Measurements from ENCODE around the gene LRFN4. TPM values are rescaled to one million over a fixed set of nuclear protein-coding genes. Genes with fewer than 3 reads are reported as not detected.

The LRFN4 gene
- total RNA-seq, 1 donor from 2014 or later = 37.9 TPM

DNA sequence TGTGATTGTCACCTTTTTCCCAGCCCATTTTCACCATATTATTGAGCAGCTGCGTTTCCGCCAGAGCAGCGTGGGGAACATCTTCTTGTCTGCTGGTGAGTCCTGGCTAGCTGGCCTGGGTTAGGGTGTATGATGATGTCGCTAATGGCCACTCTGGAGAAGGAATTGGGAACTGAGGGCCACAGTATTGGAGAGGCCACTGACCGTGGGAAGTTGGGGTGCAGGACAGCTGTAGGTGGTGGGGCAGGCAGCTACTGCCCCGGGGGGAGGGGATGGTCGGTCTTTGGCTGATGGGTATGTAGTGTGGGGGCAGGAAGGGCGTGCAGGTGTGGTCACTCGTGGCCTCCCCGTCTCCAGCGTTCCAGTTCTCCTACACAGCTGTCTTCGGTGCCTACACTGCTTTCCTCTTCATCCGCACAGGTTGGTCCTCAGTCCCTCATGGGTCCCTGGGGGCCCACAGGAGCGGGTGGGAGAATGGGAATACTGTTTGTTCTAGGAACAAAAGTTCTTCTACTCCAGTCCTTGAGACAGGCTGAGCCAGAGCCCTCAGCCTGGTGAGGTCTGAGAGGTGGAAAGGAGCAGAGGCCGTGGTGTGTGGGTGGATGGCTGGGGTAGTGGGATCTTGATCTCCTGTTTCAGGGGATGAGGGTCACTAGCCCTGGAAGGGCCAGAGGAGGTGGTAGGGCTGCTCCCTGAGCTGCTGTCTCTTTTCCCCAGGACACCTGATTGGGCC, 11.6 kb upstream of the LRFN4 start:
- no peak for TF ChIP-seq CTCF (conservative IDR thresholded peaks at IDR 0.05; ENCODE audit: low read depth, low read length)
- no peak for DNase-seq (ENCODE audit: low read depth)
- no peak overlapping the region for H3K4me3 ChIP-seq (ENCODE audit: low read depth, low read length)

DNA sequence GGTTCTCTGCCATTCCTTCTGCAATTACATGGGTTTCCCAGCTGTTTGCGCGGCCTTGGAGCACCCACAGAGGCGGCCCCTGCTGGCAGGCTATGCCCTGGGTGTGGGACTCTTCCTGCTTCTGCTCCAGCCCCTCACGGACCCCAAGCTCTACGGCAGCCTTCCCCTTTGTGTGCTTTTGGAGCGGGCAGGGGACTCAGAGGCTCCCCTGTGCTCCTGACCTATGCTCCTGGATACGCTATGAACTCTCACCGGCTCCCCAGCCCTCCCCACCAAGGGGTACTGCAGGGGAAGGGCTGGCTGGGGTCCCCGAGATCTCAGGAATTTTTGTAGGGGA, 11.0 kb upstream of the LRFN4 start:
- no peak overlapping the region for H3K4me3 ChIP-seq (ENCODE audit: low read depth, low read length)

DNA sequence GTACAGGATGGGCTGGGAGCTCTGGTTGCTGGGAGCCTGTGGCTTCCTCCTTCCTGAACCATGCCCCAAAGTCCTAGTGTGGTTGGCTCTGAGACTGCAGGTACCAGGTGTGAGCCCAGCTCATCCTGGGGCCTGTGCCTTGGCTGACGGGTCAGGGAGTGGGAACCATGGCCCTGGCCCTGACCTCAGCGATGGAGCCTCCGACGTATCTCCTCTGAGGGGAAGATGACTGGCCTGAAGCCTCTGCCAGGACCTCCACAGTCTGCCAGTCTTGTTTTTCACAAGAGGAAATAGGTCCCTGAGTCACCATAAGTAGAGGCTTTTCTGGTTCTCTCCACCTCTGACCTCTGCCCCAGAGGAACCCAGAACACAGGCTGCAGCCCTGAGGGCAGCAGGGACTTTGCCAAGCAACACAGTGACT, 10.2 kb upstream of the LRFN4 start:
- no peak for TF ChIP-seq CTCF (conservative IDR thresholded peaks at IDR 0.05; ENCODE audit: low read depth, low read length)
- no peak for DNase-seq (ENCODE audit: low read depth)
- no peak overlapping the region for H3K4me3 ChIP-seq (ENCODE audit: low read depth, low read length)

More for the DNA sequence above, 11.0 kb upstream of the LRFN4 start:
- peak; percentile 8 for TF ChIP-seq CTCF (conservative IDR thresholded peaks at IDR 0.05; ENCODE audit: low read depth, low read length)
- DNase-seq (ENCODE audit: low read depth) = no peak

DNA sequence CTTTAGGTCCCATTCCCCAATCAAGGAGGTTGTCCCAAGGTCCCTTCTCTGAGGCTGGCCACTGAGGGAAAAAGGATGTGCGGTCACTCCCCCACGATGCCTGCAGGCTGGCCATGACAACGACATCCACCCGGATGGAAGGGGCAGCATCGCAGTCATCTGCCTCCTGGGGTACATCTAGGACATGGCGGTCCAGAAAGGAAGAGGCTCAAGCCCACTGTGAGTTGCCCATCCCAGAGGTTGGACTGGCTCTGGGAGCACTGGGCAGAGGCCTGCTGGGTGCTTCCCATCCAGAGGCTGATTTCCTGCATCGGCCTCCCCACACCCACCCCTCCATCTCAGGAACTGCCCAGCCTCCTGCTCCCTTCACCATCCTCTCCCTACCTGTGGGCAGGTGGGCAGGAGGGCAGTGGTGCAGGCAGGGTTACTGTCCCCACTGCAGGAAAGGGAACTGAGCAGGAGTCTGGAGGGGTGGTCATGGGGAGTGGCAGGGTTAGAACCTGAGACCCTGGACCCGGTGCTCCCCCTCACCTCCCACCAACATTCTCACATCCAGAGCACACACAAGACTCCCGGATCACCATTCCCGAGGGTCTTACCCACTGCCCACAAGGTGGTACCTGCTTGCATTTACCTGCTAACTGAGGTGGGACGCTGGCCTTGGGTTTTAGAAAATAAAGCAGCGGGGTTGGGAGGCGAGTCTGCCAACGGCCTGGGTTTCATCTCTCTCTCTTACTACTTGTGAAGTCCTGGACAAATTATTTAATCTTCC, 9.2 kb upstream of the LRFN4 start:
- no peak for DNase-seq (ENCODE audit: low read depth)
- H3K4me3 ChIP-seq (ENCODE audit: low read depth, low read length) = no peak overlapping the region
- no peak for TF ChIP-seq CTCF (conservative IDR thresholded peaks at IDR 0.05; ENCODE audit: low read depth, low read length)

- DNase-seq (ENCODE audit: low read depth) = no peak
- H3K4me3 ChIP-seq (ENCODE audit: low read depth, low read length) = no peak overlapping the region
- no peak for TF ChIP-seq CTCF (conservative IDR thresholded peaks at IDR 0.05; ENCODE audit: low read depth, low read length)
Measured at GRCh38 chr11:66848671-66849500, 8.0 kb upstream of the LRFN4 start.

- H3K4me3 ChIP-seq (ENCODE audit: low read depth, low read length) = no peak overlapping the region
- no peak for TF ChIP-seq CTCF (conservative IDR thresholded peaks at IDR 0.05; ENCODE audit: low read depth, low read length)
- DNase-seq (ENCODE audit: low read depth) = no peak
Measured at GRCh38 chr11:66849501-66850234, 7.2 kb upstream of the LRFN4 start.
